Kidney (tissue), 14 donors: ENCODE data around the gene YAF2. TPM values are rescaled to one million over a fixed set of nuclear protein-coding genes. Genes with fewer than 3 reads are reported as not detected.
"Not testable (repeated sequence)": the region's sequence is repeated elsewhere in the genome, so short reads cannot be mapped to it uniquely, and the experiment has no call there.

Experiments used
- DNase-seq, 5 donors: peaks; one replicate each; pipeline ENCODE4 v3.0.0-alpha.2; 2013 to 2020
- FAIRE-seq: peaks from 2 replicates; lab custom pipeline; 2012; peaks lifted over from hg19 to GRCh38; lab: Jason Lieb, UNC
- H3K27ac ChIP-seq, 2 donors: one replicate each; pipeline ENCODE4 v1.7.0; 2013; ENCODE audit warnings: low read depth in 2 of 2, low read length in 2 of 2, inconsistent platforms in 1 of 2
- H3K27me3 ChIP-seq: one replicate; pipeline ENCODE4 v1.7.1; 2013; ENCODE audit warnings: low read length, inconsistent platforms; ENCODE audit not compliant: control insufficient read depth, insufficient read depth
- H3K36me3 ChIP-seq, 3 donors: one replicate each; pipeline versions ENCODE4 v1.7.0 to v1.7.1; 2013; ENCODE audit warnings: low read length in 3 of 3, control low read depth in 1 of 3, inconsistent platforms in 1 of 3; ENCODE audit not compliant: insufficient read depth in 3 of 3, control insufficient read depth in 2 of 3
- H3K4me1 ChIP-seq, 3 donors: one replicate each; pipeline versions ENCODE4 v1.7.0 to v1.7.1; 2013; ENCODE audit warnings: low read length in 3 of 3, inconsistent platforms in 1 of 3, low read depth in 1 of 3; ENCODE audit not compliant: control insufficient read depth in 2 of 3, insufficient read depth in 2 of 3
- H3K4me3 ChIP-seq, 3 donors: one replicate each; pipeline versions ENCODE4 v1.7.0 to v1.8.1; 2013; ENCODE audit warnings: low read length in 3 of 3, control low read depth in 1 of 3, inconsistent platforms in 1 of 3
- H3K9ac ChIP-seq, 3 donors: one replicate each; pipeline versions ENCODE4 v1.7.0 to v1.7.1; 2013; ENCODE audit warnings: low read length in 3 of 3, control low read depth in 1 of 3, inconsistent platforms in 1 of 3
- H3K9me3 ChIP-seq, 3 donors: one replicate each; pipeline versions ENCODE4 v1.7.0 to v1.7.1; 2013; ENCODE audit warnings: low read length in 3 of 3, control low read depth in 1 of 3, inconsistent platforms in 1 of 3; ENCODE audit not compliant: control insufficient read depth in 2 of 3, insufficient read depth in 1 of 3
- CTCF ChIP-seq: IDR thresholded peaks from 3 replicates; pipeline ENCODE4 v1.5.1; 2012; ENCODE audit warnings: mild to moderate bottlenecking, moderate library complexity, borderline replicate concordance; ENCODE audit not compliant: insufficient read depth; ENCODE audit errors: extremely low read depth
- intact Hi-C: fragments of 100-400 bp; cut with DNase I; formaldehyde crosslinking; loops from one replicate; pipeline ENCODE4 v1.11.1; 2022
- polyA plus RNA-seq: library from polyadenylated mRNA; stranded (reverse); fragments of 350-450 nt; fragmentation: Illumina TruSeq; extraction: RNeasy Lipid Tissue Mini Kit (QIAGEN cat#74804); gene quantifications from one replicate; pipeline ENCODE4 v1.2.3, GENCODE V29; 2014; ENCODE audit warnings: low read depth, low replicate concordance; ENCODE audit not compliant: insufficient read depth
- total RNA-seq: library from RNA; stranded (reverse); fragmentation: NEBNext Ultra II Directional; extraction: Animal tissue kit (Norgen Biotek cat#: 25700); gene quantifications from one replicate; pipeline ENCODE4 v1.2.1, GENCODE V29; 2021
- donor health status: control.
- donor health status: control.
- donor health status: control.
- donor health status: control.
- donor health status: control.
- donor health status: DM: yes; HTN: yes; CAD: no.
- donor health status: Normal renal cell carcinoma (clear cell type).

The YAF2 gene
- total and polyA plus RNA-seq, 2 donors from 2014 or later: 15.0 to 32.0 TPM

DNA sequence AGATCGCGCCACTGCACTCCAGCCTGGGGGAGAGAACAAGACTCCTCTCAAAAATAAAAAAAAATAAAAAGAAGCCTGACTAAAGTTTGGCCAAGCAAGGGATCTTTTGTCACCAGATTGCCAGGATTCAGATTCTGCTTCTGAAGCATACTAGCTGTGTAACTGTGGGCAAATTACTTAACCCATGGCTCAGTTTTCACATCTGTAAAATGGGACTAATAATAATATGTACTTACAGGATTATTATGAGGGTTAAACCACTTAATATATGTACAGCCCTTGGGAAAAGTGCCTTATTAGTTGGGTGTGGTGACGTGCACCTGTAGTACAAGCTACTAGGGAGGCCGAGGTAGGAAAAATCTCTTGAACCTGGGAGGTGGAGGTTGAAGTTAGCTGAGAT lies 21.7 kb upstream of the YAF2 start:
- intact Hi-C loops: no loop called here
- H3K9ac ChIP-seq: no peak overlapping the region
- no peak for TF ChIP-seq CTCF
- H3K4me3 ChIP-seq: no peak overlapping the region
- H3K36me3 ChIP-seq: no peaks in the 10 kb centered on the region
- no peak for DNase-seq
- no peak for FAIRE-seq
- H3K4me1 ChIP-seq: no peaks in the 10 kb centered on the region
- H3K27ac ChIP-seq: no peak overlapping the region
- H3K27me3 ChIP-seq: no peaks in the 10 kb centered on the region
- no peaks in the 10 kb centered on the region for H3K9me3 ChIP-seq

DNA sequence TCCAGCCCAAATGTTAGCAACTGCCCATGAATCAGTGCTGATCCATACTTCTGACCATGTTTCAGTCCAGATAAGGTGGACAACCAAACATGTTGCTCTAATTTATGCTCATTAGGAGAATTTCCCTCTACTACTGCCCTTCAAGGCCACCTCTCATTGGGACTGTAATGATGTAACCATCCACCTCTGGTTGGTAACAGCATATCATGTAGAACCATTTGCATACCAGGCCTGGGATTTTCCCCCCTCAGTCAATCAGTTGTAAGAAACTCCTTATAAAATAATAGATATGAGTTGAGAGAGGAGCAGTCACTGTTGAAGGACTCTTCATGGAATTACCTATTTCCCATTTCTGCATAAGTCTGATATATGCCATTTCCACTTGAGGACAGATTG lies 17.8 kb upstream of the YAF2 start:
- no peaks in the 10 kb centered on the region for H3K9me3 ChIP-seq
- no peaks in the 10 kb centered on the region for H3K27me3 ChIP-seq
- H3K27ac ChIP-seq: no peak overlapping the region
- no peak overlapping the region for H3K4me3 ChIP-seq
- FAIRE-seq (no peak), DNase-seq (no peak)
- no peaks in the 10 kb centered on the region for H3K36me3 ChIP-seq
- TF ChIP-seq CTCF: no peak
- no peaks in the 10 kb centered on the region for H3K4me1 ChIP-seq
- no peak overlapping the region for H3K9ac ChIP-seq
- intact Hi-C loops: no loop called here

DNA sequence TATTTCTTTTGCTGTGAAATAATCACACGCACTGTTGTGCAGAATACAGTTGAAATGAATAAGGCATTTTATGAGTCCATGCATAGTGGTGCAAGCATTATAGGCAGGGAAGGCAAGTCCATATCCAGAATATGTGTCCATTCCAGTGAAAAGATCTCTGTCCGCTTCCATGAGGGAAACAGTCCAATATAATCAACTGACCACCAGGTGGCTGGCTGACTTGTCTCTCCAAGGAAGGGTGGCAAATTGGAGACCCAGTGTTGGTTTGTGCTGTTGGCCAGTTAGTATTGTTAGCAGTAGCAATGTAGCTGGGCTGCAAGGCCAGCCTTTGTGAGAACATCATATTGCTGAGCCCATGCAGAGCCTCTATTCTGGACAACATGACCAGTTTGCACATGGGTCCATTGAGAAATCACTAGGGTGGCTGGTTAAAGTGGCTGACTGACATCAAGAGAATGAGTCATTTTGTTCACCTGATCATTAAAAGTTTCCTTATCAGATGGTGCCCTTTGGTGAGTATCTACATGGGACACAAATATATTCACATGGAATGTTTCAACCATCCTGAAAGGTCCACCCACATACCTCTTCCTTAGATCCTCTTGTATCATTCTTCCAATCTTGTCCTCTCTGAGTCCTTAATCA lies 17.3 kb upstream of the YAF2 start:
- Histone ChIP-seq H3K4me1 (no peaks in the 10 kb centered on the region), H3K4me3 (no peak overlapping the region), H3K27ac (no peak overlapping the region), H3K9ac (no peak overlapping the region), H3K27me3 (no peaks in the 10 kb centered on the region), H3K36me3 (no peaks in the 10 kb centered on the region), H3K9me3 (no peaks in the 10 kb centered on the region)
- no peak for TF ChIP-seq CTCF
- no peak for DNase-seq
- intact Hi-C loops: no loop called here
- no peak for FAIRE-seq

GRCh38 chr12:42252645-42253044 lies 14.6 kb upstream of the YAF2 start:
- intact Hi-C loops, FAIRE-seq, H3K27me3 ChIP-seq: not testable (repeated sequence)

GRCh38 chr12:42249033-42249432 lies 11.0 kb upstream of the YAF2 start:
- FAIRE-seq, intact Hi-C loops, H3K9ac ChIP-seq, H3K27me3 ChIP-seq, H3K9me3 ChIP-seq, H3K4me3 ChIP-seq, DNase-seq, H3K4me1 ChIP-seq, H3K27ac ChIP-seq, H3K36me3 ChIP-seq: not testable (repeated sequence)

More at GRCh38 chr12:42252645-42253044, 14.6 kb upstream of the YAF2 start:
- H3K36me3 ChIP-seq, H3K4me1 ChIP-seq, H3K9me3 ChIP-seq, H3K9ac ChIP-seq, H3K27ac ChIP-seq, DNase-seq, H3K4me3 ChIP-seq: not testable (repeated sequence)
